Lower lobe of right lung (tissue), 2 donors: ENCODE results near the gene PHC3. TPM values are rescaled to one million over a fixed set of nuclear protein-coding genes. Genes with fewer than 3 reads are reported as not detected.

ENCODE experiments used
- ATAC-seq, 2 donors: fragments of 200-7000 bp; cut with Tn5 transposase; one replicate each; pipeline ENCODE4 v1.9.1; 2020 to 2022; ENCODE audit warnings: mild to moderate bottlenecking in 2 of 2, moderate library complexity in 2 of 2
- DNase-seq: peaks from one replicate; pipeline ENCODE4 v3.0.0-alpha.2; 2020
- H3K27ac ChIP-seq: fragments of 200-600 bp; one replicate; pipeline ENCODE4 v1.8.0; 2022
- H3K27me3 ChIP-seq: fragments of 200-600 bp; one replicate; pipeline ENCODE4 v1.8.0; 2022; ENCODE audit warnings: low read depth
- H3K36me3 ChIP-seq: fragments of 200-600 bp; one replicate; pipeline ENCODE4 v1.8.0; 2022; ENCODE audit warnings: mild to moderate bottlenecking
- H3K4me1 ChIP-seq: fragments of 200-600 bp; one replicate; pipeline ENCODE4 v1.8.0; 2022
- H3K4me3 ChIP-seq: fragments of 200-600 bp; one replicate; pipeline ENCODE4 v1.8.0; 2022; ENCODE audit warnings: mild to moderate bottlenecking
- H3K9me3 ChIP-seq: fragments of 200-600 bp; one replicate; pipeline ENCODE4 v1.8.0; 2022
- intact Hi-C: fragments of 100-400 bp; cut with DNase I; formaldehyde crosslinking; loops from one replicate; pipeline ENCODE4 v1.11.0; 2022
- total RNA-seq: library from RNA; stranded (reverse); fragmentation: NEBNext Ultra II Directional; extraction: Animal tissue kit (Norgen Biotek cat#: 25700); gene quantifications from one replicate; pipeline ENCODE4 v1.2.1, GENCODE V29; 2021
- TF ChIP-seq, protein P1 (sequence below): fragments of 200-600 bp; IDR thresholded peaks from one replicate; pipeline ENCODE4 v1.8.0; 2022; ENCODE audit warnings: antibody characterized with exemption, mild to moderate bottlenecking
- donor health status: DM: no; HTN: yes; CAD: no; lungs with severe emphysema.

PHC3 gene
- total RNA-seq, 1 donor from 2014 or later: 89.9 TPM

DNA sequence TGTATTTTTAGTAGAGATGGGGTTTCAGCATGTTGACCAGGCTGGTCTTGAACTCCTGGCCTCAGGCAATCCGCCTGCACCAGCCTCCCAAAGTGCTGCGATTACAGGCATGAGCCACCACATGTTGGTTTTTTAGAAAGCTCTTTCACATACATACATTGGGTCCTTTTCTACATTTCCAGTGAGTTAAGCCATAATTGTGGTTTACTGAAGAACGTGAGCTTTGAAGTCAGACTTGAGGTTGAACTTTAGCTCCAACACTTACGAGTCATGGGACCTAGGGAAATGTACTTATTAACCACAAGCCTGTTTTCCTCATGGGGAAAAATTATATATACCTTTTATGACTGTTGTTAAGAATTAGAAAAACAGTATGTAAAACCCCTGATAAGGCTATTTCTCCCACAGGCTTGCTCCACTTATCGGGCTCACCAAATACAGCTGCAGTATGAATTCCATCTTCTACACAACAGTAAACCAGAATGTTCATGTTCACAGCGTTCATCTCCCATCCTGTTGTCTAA is 104.8 kb downstream of the PHC3 start:
- intact Hi-C loops: no loop called here
- ATAC-seq (no peak), DNase-seq (no peak)
- TF ChIP-seq, protein P1, sequence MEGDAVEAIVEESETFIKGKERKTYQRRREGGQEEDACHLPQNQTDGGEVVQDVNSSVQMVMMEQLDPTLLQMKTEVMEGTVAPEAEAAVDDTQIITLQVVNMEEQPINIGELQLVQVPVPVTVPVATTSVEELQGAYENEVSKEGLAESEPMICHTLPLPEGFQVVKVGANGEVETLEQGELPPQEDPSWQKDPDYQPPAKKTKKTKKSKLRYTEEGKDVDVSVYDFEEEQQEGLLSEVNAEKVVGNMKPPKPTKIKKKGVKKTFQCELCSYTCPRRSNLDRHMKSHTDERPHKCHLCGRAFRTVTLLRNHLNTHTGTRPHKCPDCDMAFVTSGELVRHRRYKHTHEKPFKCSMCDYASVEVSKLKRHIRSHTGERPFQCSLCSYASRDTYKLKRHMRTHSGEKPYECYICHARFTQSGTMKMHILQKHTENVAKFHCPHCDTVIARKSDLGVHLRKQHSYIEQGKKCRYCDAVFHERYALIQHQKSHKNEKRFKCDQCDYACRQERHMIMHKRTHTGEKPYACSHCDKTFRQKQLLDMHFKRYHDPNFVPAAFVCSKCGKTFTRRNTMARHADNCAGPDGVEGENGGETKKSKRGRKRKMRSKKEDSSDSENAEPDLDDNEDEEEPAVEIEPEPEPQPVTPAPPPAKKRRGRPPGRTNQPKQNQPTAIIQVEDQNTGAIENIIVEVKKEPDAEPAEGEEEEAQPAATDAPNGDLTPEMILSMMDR: no peak
- Histone ChIP-seq H3K27ac (no peak overlapping the region), H3K4me3 (no peak overlapping the region), H3K36me3 (peaks cover under 1% of the 10 kb centered on the region), H3K9me3 (no peaks in the 10 kb centered on the region), H3K4me1 (no peaks in the 10 kb centered on the region), H3K27me3 (no peaks in the 10 kb centered on the region)

DNA sequence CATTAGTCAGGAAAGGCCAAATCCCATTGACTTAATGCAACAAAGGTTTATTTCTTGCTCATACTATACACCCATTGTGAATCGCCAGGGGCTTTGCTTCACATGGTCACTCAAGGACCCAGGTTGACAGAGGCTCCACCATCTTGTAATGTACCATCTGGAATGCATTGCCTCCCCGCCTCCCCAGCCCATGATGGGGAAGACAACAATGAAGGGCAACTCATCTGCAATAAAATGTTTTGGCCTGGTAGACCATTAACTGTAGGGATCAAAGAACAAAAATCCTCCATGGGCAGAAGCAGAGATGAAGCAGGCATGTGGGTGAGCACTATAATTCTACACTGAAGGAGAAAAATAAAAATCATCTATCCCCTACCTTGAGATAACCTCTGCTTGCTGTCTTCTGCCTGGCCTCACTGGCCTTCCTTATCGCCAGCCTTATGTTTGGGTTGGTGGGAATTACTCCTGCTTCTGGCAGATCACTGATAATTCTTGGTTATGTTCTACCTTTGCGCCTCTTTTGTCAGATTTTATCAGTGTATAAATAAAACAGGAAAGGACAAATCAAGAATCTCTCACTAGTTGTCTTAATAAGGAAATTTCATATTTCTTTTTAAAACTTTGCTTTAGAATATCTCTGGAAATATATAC is 106.0 kb downstream of the PHC3 start:
- no peak overlapping the region for H3K4me3 ChIP-seq
- no peaks in the 10 kb centered on the region for H3K4me1 ChIP-seq
- H3K27ac ChIP-seq: no peak overlapping the region
- no peaks in the 10 kb centered on the region for H3K36me3 ChIP-seq
- no peaks in the 10 kb centered on the region for H3K9me3 ChIP-seq
- TF ChIP-seq, protein P1: no peak
- intact Hi-C loops: no loop called here
- DNase-seq (no peak), ATAC-seq (no peak)
- no peaks in the 10 kb centered on the region for H3K27me3 ChIP-seq

DNA sequence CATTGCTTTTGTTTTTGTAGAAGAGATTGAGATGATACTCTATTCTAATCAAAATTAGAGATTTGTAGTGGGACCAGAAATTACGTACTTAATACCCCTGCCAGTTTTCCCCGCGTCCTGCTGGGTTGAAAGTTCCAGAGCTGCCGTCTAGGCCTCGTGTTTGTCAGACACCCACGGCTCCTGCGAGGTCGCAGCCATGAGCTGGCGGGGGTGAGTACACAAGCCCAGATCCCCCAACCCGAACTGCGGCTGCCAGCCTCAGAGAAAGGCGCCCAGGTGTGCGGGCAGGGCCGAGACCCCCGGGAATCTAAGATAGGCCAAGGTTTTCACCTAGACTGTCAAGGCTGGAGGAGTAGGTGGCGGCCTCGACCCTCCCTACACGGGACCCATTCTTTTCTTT is 117.4 kb downstream of the PHC3 start:
- no peaks in the 10 kb centered on the region for H3K4me1 ChIP-seq
- DNase-seq: no peak
- H3K27me3 ChIP-seq: no peaks in the 10 kb centered on the region
- intact Hi-C loops: no loop called here
- no peak for ATAC-seq
- H3K27ac ChIP-seq: no peak overlapping the region
- TF ChIP-seq, protein P1: no peak
- H3K4me3 ChIP-seq: no peak overlapping the region
- H3K9me3 ChIP-seq: no peaks in the 10 kb centered on the region
- H3K36me3 ChIP-seq: no peaks in the 10 kb centered on the region

DNA sequence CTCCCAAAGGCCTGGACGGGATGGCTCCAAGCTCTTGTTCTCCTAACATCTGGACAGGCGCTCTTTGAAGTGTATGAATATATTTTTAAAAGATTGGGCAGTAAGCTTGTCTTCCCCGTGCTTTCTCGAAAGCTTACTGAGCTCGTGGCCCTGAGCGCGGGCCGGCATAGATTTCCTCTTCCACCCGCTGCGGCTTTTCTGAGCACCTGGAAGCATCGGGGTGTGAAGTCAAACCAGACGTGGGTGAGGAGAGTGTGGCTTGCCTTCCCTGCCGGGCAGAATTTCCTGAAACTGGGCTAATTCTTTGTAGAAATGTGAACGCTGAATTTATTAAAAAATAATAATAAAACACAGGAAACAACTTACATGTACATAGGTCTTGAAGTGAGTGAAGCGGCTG is 117.8 kb downstream of the PHC3 start:
- Histone ChIP-seq H3K9me3 (no peaks in the 10 kb centered on the region), H3K27ac (no peak overlapping the region), H3K27me3 (no peaks in the 10 kb centered on the region), H3K4me1 (no peaks in the 10 kb centered on the region), H3K36me3 (no peaks in the 10 kb centered on the region), H3K4me3 (no peak overlapping the region)
- intact Hi-C loops: no loop called here
- TF ChIP-seq, protein P1: no peak
- ATAC-seq (no peak), DNase-seq (no peak)

DNA sequence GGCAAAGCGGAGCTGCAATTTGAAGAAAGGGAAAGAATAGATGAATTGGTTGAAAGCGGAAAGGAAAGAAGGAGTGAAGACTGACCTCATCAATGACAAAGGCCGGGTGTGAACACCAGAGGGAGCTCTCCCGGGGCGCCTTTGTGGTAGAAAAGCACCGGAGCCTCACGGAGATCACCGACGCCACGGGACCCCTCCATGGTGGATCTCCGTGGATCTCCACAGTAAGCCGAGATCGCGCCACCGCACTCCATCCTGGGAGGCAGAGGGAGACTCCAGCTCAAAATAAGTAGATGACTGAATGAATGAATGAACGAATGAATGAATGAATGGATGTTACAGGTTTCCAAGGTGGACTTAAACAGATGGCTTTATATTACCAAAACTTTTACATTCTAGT is 118.8 kb downstream of the PHC3 start:
- no peak for ATAC-seq

More for the DNA sequence above, 118.8 kb downstream of the PHC3 start:
- no peak for DNase-seq
- no peak overlapping the region for H3K4me3 ChIP-seq
- no peaks in the 10 kb centered on the region for H3K9me3 ChIP-seq
- no peak overlapping the region for H3K27ac ChIP-seq
- H3K36me3 ChIP-seq: no peaks in the 10 kb centered on the region
- peaks cover 6% of the 10 kb centered on the region for H3K4me1 ChIP-seq
- no peaks in the 10 kb centered on the region for H3K27me3 ChIP-seq
- intact Hi-C loops: no loop called here
- TF ChIP-seq, protein P1: no peak
